K562 (cell line): Measurements from ENCODE around the gene KHDRBS2. TPM values are rescaled to one million over a fixed set of nuclear protein-coding genes. Genes with fewer than 3 reads are reported as not detected.

Experiments
- ATAC-seq: fragments of 200-7000 bp; cut with Tn5 transposase; 3 replicates; pipeline ENCODE4 v1.9.1; 2020; ENCODE audit warnings: moderate library complexity
- BruUV-seq: library from RNA; stranded (reverse); fragments of 400-500 nt; replicated peaks from 2 replicates; lab custom pipeline; 2021; lab: Mats Ljungman, UMichigan
- CTCF ChIA-PET: fragments of 300-600 bp; formaldehyde crosslinking; extraction: SDS; loops from one replicate; lab custom pipeline; 2021; ENCODE audit warnings: low intra/inter-chr PET ratio; lab: Yijun Ruan, JAX
- POLR2A ChIA-PET: fragments of 300-600, 350-650 bp; sonication (Branson Sonifier 250); formaldehyde crosslinking; extraction: SDS; loops from one replicate; lab custom pipeline; 2021; ENCODE audit warnings: antibody characterized with exemption, inconsistent platforms; lab: Yijun Ruan, JAX
- DNase-seq, 4 experiments: peaks; one replicate each; pipeline versions ENCODE4 v3.0.0 to v3.0.0-alpha.2; 2011 to 2018; ENCODE audit warnings: low spot score in 3 of 4, mixed read lengths in 3 of 4; ENCODE audit errors: extremely low read depth in 1 of 4
- FAIRE-seq: peaks from 2 replicates; lab custom pipeline; 2011; peaks lifted over from hg19 to GRCh38; lab: Jason Lieb, UNC
- H2AFZ ChIP-seq: 2 replicates; pipeline ENCODE4 v1.6.0; 2011; ENCODE audit warnings: low read depth, low read length, control low read depth, inconsistent platforms
- H3K27ac ChIP-seq: fragments of 200-600 bp; 3 replicates; pipeline ENCODE4 v1.8.0; 2011; ENCODE audit warnings: low read depth, mild to moderate bottlenecking, control low read depth, inconsistent platforms, low read length, moderate library complexity, mixed read lengths; ENCODE audit errors: extremely low read depth
- H3K27me3 ChIP-seq, 2 experiments: fragments of 300-600 bp in 1 of 2; 2 replicates in 1 of 2; 3 replicates in 1 of 2; pipeline versions ENCODE4 v1.6.0 to v1.8.0; 2011; ENCODE audit warnings: inconsistent platforms in 2 of 2, low read length in 2 of 2, mild to moderate bottlenecking in 1 of 2, mixed read lengths in 1 of 2, moderate library complexity in 1 of 2; ENCODE audit not compliant: control insufficient read depth in 2 of 2, insufficient read depth in 2 of 2
- H3K36me3 ChIP-seq: fragments of 300-600 bp; 3 replicates; pipeline ENCODE4 v1.8.0; 2011; ENCODE audit warnings: mild to moderate bottlenecking, low read length, inconsistent platforms; ENCODE audit not compliant: control insufficient read depth, insufficient read depth
- H3K4me1 ChIP-seq, 2 experiments: fragments of 200-600 bp in 1 of 2; replicated peaks in 1 of 2; 2 replicates in 1 of 2; 3 replicates in 1 of 2; pipeline versions ENCODE4 v1.5.1 to v1.8.0; 2011; ENCODE audit warnings: inconsistent platforms in 2 of 2, low read length in 2 of 2, mild to moderate bottlenecking in 1 of 2, mixed read lengths in 1 of 2, moderate library complexity in 1 of 2; ENCODE audit not compliant: control insufficient read depth in 2 of 2, insufficient read depth in 2 of 2
- H3K4me2 ChIP-seq: 2 replicates; pipeline ENCODE4 v1.6.1; 2011; ENCODE audit warnings: low read length, control low read depth, inconsistent platforms, mixed read lengths; ENCODE audit not compliant: insufficient read depth
- H3K4me3 ChIP-seq: fragments of 200-600 bp; sonication (generic), shearing (Covaris generic); 2 replicates; pipeline ENCODE4 v1.5.1; 2016; ENCODE audit warnings: control low read depth, inconsistent platforms
- H3K79me2 ChIP-seq: fragments of 200-600 bp; 3 replicates; pipeline ENCODE4 v1.8.0; 2011; ENCODE audit warnings: low read length, inconsistent platforms; ENCODE audit not compliant: control insufficient read depth, insufficient read depth
- H3K9ac ChIP-seq, 2 experiments: 2 replicates each; pipeline versions ENCODE4 v1.6.0 to v1.6.1; 2011; ENCODE audit warnings: low read depth in 2 of 2, low read length in 2 of 2, control low read depth in 1 of 2, inconsistent platforms in 1 of 2, mild to moderate bottlenecking in 1 of 2, mixed read lengths in 1 of 2; ENCODE audit not compliant: insufficient read depth in 1 of 2
- H3K9me1 ChIP-seq: one replicate; pipeline ENCODE4 v1.6.0; 2011; ENCODE audit warnings: inconsistent platforms, mild to moderate bottlenecking, low read length, moderate library complexity; ENCODE audit not compliant: control insufficient read depth, insufficient read depth
- H3K9me3 ChIP-seq: replicated peaks from 2 replicates; pipeline ENCODE4 v1.5.1; 2011; ENCODE audit warnings: low read depth, low read length, inconsistent platforms; ENCODE audit not compliant: control insufficient read depth, insufficient read depth
- H4K20me1 ChIP-seq: replicated peaks from 2 replicates; pipeline ENCODE4 v1.6.1; 2011; ENCODE audit warnings: low read length, inconsistent platforms, mixed read lengths; ENCODE audit not compliant: control insufficient read depth, insufficient read depth
- BRD9 ChIP-seq: fragments of 450-650 bp; IDR thresholded peaks from 2 replicates; pipeline ENCODE4 v1.6.1; 2018; ENCODE audit warnings: low read depth; ENCODE audit not compliant: partially characterized antibody
- CREB3 ChIP-seq: fragments of 450-650 bp; conservative IDR thresholded peaks from 2 replicates; pipeline ENCODE4 v1.6.1; 2016; ENCODE audit warnings: missing genetic modification characterization, low read depth, mild to moderate bottlenecking, missing compliant biosample characterization, moderate library complexity
- DACH1 ChIP-seq: fragments of 450-650 bp; IDR thresholded peaks from 2 replicates; pipeline ENCODE4 v1.6.1; 2018; ENCODE audit not compliant: partially characterized antibody
- HDAC6 ChIP-seq: IDR thresholded peaks from 2 replicates; pipeline ENCODE4 v1.6.1; 2012; ENCODE audit warnings: low read depth, mild to moderate bottlenecking, control low read depth, inconsistent platforms, low read length, moderate library complexity
- HLTF ChIP-seq: fragments of 450-650 bp; IDR thresholded peaks from 2 replicates; pipeline ENCODE4 v1.6.1; 2016
- HNRNPL ChIP-seq: fragments of 200-400 bp; formaldehyde crosslinking; IDR thresholded peaks from 2 replicates; pipeline ENCODE4 v1.6.1; 2017; ENCODE audit warnings: low read depth, mild to moderate bottlenecking, low read length
- LCOR ChIP-seq: sonication (generic); formaldehyde crosslinking; IDR thresholded peaks from 2 replicates; pipeline ENCODE4 v1.8.0; 2022; ENCODE audit warnings: mild to moderate bottlenecking, missing genetic modification reagents
- MEF2A ChIP-seq: IDR thresholded peaks from 2 replicates; pipeline ENCODE4 v1.6.1; 2011; ENCODE audit warnings: low read depth, mild to moderate bottlenecking, low read length, moderate library complexity; ENCODE audit not compliant: control insufficient read depth
- POLR3A ChIP-seq: IDR thresholded peaks from 2 replicates; pipeline ENCODE4 v1.6.1; 2011; ENCODE audit warnings: borderline replicate concordance, mild to moderate bottlenecking, moderate library complexity; ENCODE audit not compliant: insufficient read length, insufficient read depth; ENCODE audit errors: extremely low read depth
- SMAD4 ChIP-seq: fragments of 250-450 bp; sonication (Bioruptor Pico); conservative IDR thresholded peaks from 2 replicates; pipeline ENCODE4 v1.8.0; 2021; ENCODE audit warnings: inconsistent platforms, mild to moderate bottlenecking, moderate library complexity
- ZNF3 ChIP-seq: fragments of 250-450 bp; sonication (Bioruptor Pico); IDR thresholded peaks from 2 replicates; pipeline ENCODE4 v1.5.0; 2021; ENCODE audit warnings: mild to moderate bottlenecking, moderate library complexity
- ZNF785 ChIP-seq: fragments of 250-450 bp; sonication (Bioruptor Pico); IDR thresholded peaks from 2 replicates; pipeline ENCODE4 v1.4.0; 2020; ENCODE audit warnings: mild to moderate bottlenecking
- WGBS: fragments of 100-300 bp; shearing (Covaris generic); methylation state at CpG from one replicate; pipeline ENCODE4 v1.1.6; 2016; ENCODE audit warnings: low coverage, mixed read lengths; ENCODE audit not compliant: insufficient coverage; ENCODE audit errors: missing lambda C conversion rate; 5-methylcytosine and 5-hydroxymethylcytosine counted together
- in situ Hi-C: fragments of 300-500 bp; cut with MboI; formaldehyde crosslinking; loops from 4 replicates; pipeline ENCODE4 v1.15.0; 2018; ENCODE audit warnings: inconsistent platforms, mixed read lengths
- intact Hi-C: fragments of 100-400 bp; cut with micrococcal nuclease; formaldehyde crosslinking; loops from 2 replicates; pipeline ENCODE4 v1.14.2; 2022
- polyA plus RNA-seq, 8 experiments: library from polyadenylated mRNA; depleted of rRNA in 4 of 8; stranded (reverse) in 5 of 8; unstranded in 3 of 8; fragments of >200 nt; fragmentation: Nextera tagmentation in 2 of 8; fragmentation: Illumina TruSeq in 1 of 8; extraction: Ambion mirVana in 2 of 8; extraction: Trizol in 1 of 8; gene quantifications; 2 replicates each; pipeline versions ENCODE4 v1.2.1 to v1.2.3, GENCODE V29; 2011 to 2014; ENCODE audit warnings: inconsistent platforms in 1 of 8, missing spikeins in 1 of 8
- total RNA-seq, 7 experiments: library from RNA; depleted of rRNA in 6 of 7; stranded (reverse); fragments of >200 nt in 6 of 7; fragmentation: Illumina TruSeq in 2 of 7; extraction: Trizol in 2 of 7; gene quantifications; 2 replicates each; pipeline versions ENCODE4 v1.2.1 to v1.2.3, GENCODE V29; 2011 to 2021; ENCODE audit warnings: low replicate concordance in 1 of 7
- TF ChIP-seq, protein P1 (sequence below), 2 experiments: fragments of 150-350 bp in 1 of 2; IDR thresholded peaks; 2 replicates each; pipeline ENCODE4 v1.6.1; 2012 to 2016; ENCODE audit warnings: low read depth in 2 of 2, low read length in 2 of 2, mild to moderate bottlenecking in 1 of 2, moderate library complexity in 1 of 2

The KHDRBS2 gene
- total and polyA plus RNA-seq, 9 of the 15 experiments (the other 6 are each of a cell fraction or from before 2014, with no cell fraction given): not detected

DNA sequence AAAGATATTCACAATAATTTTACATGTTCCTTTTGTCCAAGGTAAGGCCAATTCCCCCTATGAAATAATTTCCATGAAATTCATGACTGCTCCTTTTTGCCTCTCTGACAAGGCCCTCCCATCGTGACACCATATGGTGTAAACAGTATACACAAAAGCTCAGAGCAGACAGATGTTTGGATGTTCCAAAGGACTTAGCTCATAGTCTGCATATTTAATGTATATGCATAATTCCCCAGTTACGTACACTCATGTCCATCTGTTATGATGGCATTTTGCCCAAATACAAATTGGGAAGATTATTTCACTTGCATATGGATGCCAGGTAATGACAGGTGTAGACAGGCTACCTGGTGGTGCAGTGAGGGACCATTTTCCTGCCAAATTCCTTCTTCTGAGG is 376.5 kb downstream of the KHDRBS2 start:
- no peaks in the 10 kb centered on the region for H3K36me3 ChIP-seq
- no peaks in the 10 kb centered on the region for H3K9me3 ChIP-seq
- H3K4me2 ChIP-seq: no peak overlapping the region
- TF ChIP-seq DACH1: no peak
- in situ Hi-C loops (no loop called here), intact Hi-C loops (no loop called here)
- H2AFZ ChIP-seq: no peak overlapping the region
- no peak overlapping the region for H3K9ac ChIP-seq
- no peaks in the 10 kb centered on the region for H3K9me1 ChIP-seq
- DNase-seq (no peak), ATAC-seq (no peak), FAIRE-seq (no peak)
- CTCF ChIA-PET: no interaction called here
- 3% methylated on average over 2 of the region's 2 CpGs for WGBS
- no peaks in the 10 kb centered on the region for H4K20me1 ChIP-seq
- POLR2A ChIA-PET: no interaction called here
- H3K4me3 ChIP-seq: no peak overlapping the region
- H3K4me1 ChIP-seq: no peaks in the 10 kb centered on the region
- no peaks in the 10 kb centered on the region for H3K79me2 ChIP-seq
- BruUV-seq: no TSS peak
- no peaks in the 10 kb centered on the region for H3K27me3 ChIP-seq
- H3K27ac ChIP-seq: no peak overlapping the region

DNA sequence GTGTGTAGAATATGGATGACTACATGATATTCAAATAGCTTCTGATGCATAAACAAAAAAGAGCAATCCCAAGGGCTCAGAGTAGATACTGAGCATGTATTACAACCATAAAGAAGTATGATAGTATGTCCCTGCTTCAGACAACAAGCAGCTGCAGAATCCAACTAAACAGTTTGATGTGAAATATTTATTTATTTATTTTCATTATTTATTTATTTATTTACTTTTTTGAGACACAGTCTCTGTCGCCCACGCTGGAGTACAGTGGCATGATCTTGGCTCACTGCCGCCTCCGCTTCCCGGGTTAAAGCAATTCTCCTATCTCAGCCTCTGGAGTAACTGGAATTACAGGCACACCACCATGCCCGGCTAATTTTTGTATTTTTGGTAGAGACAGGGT is 384.3 kb downstream of the KHDRBS2 start:
- in situ Hi-C loops: no loop called here
- ATAC-seq: no peak
- H3K9ac ChIP-seq: no peak overlapping the region
- no peaks in the 10 kb centered on the region for H3K27me3 ChIP-seq
- no peaks in the 10 kb centered on the region for H3K9me1 ChIP-seq
- ChIA-PET CTCF (no interaction called here), POLR2A (no interaction called here)
- FAIRE-seq: no peak
- intact Hi-C loops: no loop called here
- H3K27ac ChIP-seq: no peak overlapping the region
- BruUV-seq: no TSS peak
- WGBS: 2% methylated on average over 6 of the region's 6 CpGs
- H4K20me1 ChIP-seq: no peaks in the 10 kb centered on the region
- no peaks in the 10 kb centered on the region for H3K36me3 ChIP-seq
- no peak overlapping the region for H2AFZ ChIP-seq
- H3K9me3 ChIP-seq: no peaks in the 10 kb centered on the region
- no peaks in the 10 kb centered on the region for H3K4me1 ChIP-seq
- no peaks in the 10 kb centered on the region for H3K79me2 ChIP-seq
- DNase-seq: no peak
- no peak overlapping the region for H3K4me3 ChIP-seq
- no peak overlapping the region for H3K4me2 ChIP-seq
- no peak for TF ChIP-seq LCOR (CRISPR knock-in tag)
- TF ChIP-seq ZNF785 (CRISPR knock-in tag): no peak
- no peak for TF ChIP-seq POLR3A
- no peak for TF ChIP-seq CREB3
- no peak for TF ChIP-seq HNRNPL
- TF ChIP-seq MEF2A: no peak
- TF ChIP-seq ZNF3 (CRISPR knock-in tag): no peak
- TF ChIP-seq BRD9: no peak
- TF ChIP-seq, protein P1, sequence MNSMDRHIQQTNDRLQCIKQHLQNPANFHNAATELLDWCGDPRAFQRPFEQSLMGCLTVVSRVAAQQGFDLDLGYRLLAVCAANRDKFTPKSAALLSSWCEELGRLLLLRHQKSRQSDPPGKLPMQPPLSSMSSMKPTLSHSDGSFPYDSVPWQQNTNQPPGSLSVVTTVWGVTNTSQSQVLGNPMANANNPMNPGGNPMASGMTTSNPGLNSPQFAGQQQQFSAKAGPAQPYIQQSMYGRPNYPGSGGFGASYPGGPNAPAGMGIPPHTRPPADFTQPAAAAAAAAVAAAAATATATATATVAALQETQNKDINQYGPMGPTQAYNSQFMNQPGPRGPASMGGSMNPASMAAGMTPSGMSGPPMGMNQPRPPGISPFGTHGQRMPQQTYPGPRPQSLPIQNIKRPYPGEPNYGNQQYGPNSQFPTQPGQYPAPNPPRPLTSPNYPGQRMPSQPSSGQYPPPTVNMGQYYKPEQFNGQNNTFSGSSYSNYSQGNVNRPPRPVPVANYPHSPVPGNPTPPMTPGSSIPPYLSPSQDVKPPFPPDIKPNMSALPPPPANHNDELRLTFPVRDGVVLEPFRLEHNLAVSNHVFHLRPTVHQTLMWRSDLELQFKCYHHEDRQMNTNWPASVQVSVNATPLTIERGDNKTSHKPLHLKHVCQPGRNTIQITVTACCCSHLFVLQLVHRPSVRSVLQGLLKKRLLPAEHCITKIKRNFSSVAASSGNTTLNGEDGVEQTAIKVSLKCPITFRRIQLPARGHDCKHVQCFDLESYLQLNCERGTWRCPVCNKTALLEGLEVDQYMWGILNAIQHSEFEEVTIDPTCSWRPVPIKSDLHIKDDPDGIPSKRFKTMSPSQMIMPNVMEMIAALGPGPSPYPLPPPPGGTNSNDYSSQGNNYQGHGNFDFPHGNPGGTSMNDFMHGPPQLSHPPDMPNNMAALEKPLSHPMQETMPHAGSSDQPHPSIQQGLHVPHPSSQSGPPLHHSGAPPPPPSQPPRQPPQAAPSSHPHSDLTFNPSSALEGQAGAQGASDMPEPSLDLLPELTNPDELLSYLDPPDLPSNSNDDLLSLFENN (IDR thresholded peaks at IDR 0.05; ENCODE audit: low read depth in 2 of 2, low read length in 2 of 2): no peak
- no peak for TF ChIP-seq SMAD4 (CRISPR knock-in tag)
- no peak for TF ChIP-seq HLTF
- TF ChIP-seq HDAC6: no peak
